ENCODE measurements around the gene MBP.

MBP gene

DNA sequence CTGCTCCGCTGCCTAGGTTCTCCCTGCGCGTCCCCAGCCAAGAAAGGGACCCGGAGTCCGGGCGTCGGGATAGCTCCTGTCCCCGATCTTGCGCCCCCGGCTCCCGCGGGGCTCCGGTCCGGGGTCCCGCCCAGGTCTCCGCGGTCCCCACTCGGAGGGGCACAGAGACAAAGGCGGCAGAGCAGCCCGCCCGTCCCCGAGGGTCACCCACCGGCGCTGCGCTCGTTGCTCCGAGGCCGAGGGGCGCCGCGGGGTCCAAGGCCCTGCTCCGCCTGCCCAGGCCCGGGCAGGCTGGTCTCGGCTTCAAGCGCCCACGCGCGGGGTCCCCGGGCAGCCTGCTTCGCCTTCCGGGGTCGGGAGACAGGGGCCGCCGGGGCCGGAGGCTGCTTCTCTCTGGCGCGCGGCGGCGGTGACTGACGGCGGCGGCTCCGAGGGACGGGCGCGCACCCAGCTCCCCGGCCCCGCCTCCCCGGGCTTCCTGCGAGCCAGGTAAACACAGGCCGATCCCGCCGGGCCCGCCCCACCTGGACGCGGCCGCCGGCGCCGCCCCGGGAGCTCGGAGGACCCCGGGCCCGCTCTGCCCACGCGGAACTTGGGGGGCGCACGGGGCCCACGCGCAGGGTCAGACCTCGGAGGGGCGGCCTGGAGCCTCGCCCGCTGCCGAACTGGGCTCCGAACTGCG is at the start of gene MBP:
Gene MBP, minus strand, starts transcription at position 415 of the 682 bp plus-strand sequence. CDS start 27,522 bp downstream, outside the sequence.
- DNase-seq (ENCODE audit: low read depth in 2 of 2, low spot score in 1 of 2), result no peak

DNA sequence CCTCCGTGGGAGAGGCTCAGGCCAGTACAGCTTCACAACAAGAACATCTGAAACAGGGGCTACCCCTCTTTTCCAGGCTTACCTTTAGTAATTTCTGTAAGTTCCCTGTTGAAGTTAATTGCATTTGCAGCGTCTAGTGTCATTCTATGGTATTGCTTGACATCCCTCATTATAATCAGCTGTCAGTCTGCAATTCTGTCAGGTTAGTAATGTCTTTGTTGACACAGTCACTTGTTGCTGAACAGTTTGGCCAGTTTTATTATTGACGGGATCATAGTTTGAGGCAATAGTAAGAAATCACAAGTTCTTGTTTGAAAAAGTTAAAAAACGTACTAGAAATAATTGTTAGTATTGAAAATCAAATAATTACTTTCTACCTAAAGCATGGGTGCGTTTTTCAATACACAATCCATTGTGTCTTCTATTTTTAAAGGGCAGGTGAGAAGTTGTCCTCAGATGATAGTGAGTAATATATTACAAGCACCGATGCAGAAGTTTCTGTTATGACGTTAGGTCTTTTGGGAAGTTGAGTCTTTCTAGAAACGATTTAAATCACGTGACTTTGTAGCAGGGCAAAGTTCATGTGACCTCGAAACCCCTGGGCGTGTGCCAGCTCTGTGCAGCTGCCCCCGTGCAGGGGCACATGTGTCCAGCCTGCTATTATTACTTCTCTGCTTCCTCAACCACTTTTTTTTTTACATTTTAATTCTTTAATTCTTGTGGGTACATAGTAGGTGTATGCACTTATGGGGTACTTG is 49.5 kb upstream of the MBP start:
- DNase-seq (ENCODE audit: low read depth in 2 of 2, low spot score in 1 of 2), result no peak

DNA sequence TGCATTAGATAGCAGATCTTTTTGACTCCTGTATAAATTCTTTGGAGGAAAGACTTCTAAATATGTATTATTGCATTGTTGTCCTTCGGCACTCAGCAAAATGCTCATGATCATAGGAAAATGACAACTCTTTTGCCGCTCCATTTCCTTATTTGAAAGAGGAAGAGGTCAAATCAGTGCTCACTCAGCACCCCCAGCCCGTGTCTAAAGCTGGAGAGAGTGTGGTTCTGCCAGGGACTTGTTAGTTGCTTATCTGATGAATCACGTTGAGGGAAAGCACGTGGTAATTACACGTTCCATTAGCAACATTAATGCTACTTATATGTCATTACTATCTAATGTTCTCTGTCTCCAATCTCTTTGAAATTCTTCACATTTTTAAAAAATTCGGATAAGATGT is 46.0 kb upstream of the MBP start:
- no peak for DNase-seq (ENCODE audit: low read depth in 2 of 2, low spot score in 1 of 2)

DNA sequence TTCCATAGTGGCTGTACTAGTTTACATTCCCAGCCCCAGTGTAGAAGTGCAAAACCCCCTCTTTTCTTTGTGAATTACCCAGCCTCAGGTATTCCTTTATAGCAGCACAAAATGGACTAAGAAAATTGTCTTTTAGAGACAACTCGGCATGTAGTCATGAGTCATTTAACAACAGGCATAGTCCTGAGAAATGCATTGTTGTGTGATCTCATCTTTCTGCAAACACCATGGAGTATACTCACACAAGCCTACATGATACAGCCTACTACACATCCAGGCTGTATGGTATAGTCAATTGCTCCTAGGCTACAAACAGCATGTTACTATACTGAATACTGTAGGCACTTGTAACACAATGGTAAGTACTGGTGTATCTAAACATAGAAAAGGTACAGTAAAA is 44.4 kb upstream of the MBP start:
- no peak for DNase-seq (ENCODE audit: low read depth in 2 of 2, low spot score in 1 of 2)

DNA sequence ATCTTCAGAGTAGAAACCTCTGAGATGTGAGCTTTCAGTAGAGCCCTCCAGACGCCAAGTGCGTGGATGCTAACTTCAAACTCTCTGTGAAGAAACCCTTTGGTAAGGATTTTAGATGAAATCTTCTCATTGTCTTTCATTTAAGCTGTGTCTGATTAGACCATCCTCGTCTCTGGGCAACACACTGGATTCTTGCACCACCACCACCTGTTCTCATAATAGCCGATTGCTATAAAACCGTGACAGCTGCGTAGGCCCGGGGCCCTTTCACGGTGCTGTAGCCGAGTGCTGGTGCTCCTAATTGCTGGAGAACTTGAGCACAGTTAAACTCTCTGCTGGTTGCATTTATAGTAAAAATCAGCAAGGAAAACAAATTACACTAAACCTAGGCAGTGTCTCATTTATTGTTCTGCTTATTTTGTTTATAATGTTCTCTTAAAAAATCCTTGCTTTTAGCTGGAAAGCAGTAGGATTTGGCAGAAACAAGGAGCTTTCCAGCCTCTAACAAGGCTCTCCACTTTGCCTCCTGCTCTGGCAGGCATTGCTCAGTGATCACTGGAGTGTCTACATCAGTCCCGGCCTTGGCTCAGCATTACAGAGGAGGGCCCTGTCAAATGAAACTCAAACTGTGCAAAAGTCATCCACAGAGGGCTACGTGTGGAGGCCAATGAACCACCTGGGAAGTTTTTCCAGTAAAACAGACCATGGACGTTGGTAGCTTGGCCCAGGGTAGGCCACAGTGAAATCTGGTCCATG is 40.9 kb upstream of the MBP start:
- no peak for DNase-seq (ENCODE audit: low read depth in 2 of 2, low spot score in 1 of 2)

DNA sequence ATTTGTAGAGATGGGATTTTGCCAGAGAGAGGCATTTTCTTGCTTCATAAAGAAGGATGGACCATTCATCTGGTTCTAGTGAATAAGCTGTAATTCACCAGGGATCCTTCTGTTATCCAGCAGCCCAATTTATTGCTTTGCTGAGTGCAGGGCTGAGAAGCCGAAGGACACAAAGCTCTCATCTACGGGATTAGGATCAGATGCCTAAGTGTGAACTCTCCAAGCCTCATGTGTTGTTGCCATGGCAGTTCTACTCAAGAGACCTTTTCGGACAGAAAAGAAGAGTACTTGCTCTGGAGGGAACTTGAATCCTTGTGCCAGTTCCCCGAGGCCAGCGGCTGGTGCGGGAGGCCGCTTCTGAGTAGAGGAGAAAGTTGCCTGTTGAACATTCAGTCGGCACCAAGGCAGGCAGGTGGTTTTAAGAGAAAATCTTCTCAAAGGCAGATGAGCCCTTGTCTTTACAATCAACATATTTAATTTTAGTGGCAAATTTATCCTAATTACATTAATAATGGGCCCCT is 38.4 kb upstream of the MBP start:
- no peak for DNase-seq (ENCODE audit: low read depth in 2 of 2, low spot score in 1 of 2)

DNA sequence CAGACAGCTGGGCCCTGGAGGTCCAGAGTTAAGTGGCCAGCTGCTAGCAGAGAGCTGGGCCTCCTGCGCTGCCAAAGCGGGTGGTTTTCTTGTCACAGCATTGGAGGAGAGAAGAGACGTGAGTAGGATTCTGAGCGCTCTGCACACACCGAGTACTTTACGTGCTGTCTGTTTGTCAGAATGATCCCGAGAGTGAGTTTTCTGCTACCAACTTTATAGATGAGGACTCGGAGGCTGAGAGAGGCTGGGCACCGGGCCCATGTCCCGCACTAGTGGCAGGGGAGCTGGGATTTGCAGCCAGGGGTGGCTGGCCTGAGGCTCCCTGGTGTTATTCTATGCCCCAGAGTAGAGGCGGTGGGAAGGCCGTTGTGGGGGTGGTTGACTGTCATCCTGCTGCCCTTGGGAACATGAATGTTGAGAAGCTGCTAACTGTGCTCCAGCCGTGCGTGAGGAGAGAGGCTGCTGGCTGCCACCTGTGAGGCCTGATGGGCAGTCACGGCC is 36.3 kb upstream of the MBP start:
- DNase-seq (ENCODE audit: low read depth in 2 of 2, low spot score in 1 of 2), result no peak

DNA sequence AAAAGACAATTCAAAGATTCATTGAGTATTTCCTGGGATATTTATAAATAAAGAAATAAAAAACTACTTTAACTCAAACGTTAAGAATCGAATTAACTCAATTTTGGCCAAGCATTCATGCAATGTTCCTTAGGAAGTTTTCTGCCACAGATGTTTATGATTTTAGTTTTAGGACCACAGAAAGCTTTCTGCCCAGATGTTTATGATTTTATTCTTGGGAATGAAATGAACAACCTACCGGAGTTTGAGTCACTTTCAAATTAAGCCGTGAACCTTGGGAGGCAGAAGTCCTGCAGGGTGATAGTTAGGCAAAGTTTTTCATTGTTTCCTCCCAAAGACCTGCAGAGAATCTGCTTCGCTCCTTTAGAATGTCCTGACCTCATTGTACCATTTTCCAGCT is 34.7 kb upstream of the MBP start:
- DNase-seq (ENCODE audit: low read depth in 2 of 2, low spot score in 1 of 2), result no peak

DNA sequence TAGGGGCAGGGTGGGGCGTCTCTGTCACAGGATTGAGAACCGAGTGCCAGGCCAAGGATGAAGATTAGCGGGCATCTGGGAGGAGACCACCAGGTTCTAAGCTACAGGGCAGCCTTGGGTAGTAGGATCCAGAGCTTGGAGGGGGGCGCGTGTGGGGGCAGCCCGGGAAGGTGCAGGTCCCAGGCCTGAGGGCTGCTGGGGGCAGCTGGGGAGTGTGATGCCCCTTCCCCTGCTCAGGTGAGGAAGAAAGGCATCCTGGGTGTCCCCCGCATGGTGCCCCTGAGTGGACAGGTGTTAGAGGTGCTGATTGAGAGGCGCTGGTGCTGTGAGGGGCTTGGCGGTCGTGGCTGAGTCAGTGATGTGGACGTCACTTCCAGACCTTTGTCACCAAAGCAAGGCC is 33.9 kb upstream of the MBP start:
- no peak for DNase-seq (ENCODE audit: low read depth in 2 of 2, low spot score in 1 of 2)

DNA sequence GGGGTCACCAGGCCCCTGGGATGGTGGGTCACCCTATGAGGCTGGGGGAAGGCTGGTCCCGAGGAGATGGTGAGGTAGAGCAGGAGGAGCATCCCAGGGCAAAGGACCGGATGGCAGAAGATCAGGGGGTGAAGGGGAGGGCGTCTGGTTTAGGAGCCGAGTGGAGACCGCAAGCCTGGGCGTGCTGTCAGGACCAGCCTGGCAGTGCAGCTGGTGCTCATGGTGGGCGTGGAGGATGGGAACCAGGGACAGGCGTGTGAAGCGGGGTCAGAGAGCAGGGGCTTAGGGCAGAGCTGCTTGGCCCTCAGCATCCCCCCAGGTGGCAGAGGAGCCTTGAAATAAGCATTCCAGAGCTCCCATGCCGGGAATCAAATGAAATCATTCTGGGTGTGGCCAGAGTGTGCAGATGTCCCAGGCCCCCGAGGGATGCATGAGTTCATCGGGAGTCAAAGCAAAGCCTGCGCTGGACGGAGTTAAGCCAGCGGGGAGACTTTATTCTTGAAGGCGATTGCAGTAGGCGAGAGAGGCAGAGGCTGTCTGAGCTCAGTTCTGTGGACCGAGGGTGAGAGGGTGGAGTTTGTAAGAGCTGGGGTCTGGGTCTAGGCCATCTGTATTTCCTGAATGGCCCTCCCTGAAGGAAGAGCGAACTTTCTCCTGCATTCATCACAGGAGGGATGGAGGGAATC is 33.1 kb upstream of the MBP start:
- no peak for DNase-seq (ENCODE audit: low read depth in 2 of 2, low spot score in 1 of 2)

DNA sequence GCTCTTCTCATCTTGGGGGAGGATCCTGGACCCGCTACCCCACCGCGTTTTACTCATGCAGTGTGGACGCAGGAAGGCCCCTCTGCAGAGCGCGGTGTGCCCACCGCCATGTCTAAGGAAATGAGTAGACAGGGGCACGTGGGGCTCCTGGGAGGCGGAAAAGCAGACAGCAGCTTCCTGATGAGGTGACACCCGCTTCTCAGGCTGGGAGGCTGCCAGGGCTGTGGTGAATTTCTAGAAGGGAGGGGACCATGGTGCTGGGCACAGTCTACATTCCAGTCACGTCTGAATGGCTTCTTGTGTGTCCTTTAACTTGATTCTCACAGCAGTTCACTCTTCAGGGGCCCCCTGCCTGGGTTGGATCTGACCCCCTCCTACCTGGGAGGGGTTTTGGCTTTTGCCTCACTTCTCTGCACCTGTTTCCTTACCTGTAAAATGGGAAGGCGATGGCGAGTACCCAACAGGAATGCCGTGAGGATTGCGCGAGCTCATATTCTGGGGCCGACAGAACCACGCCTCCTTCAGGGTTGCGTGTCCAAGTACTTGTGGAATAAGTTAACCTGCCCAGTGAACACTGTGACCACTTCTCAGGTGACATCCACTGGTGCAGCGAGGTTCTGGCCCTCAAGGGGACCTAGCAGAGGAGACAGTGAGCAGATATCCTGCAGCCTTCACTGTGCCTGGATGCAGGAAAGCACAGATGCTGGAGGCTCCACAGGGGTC is 32.3 kb upstream of the MBP start:
- no peak for DNase-seq (ENCODE audit: low read depth in 2 of 2, low spot score in 1 of 2)

DNA sequence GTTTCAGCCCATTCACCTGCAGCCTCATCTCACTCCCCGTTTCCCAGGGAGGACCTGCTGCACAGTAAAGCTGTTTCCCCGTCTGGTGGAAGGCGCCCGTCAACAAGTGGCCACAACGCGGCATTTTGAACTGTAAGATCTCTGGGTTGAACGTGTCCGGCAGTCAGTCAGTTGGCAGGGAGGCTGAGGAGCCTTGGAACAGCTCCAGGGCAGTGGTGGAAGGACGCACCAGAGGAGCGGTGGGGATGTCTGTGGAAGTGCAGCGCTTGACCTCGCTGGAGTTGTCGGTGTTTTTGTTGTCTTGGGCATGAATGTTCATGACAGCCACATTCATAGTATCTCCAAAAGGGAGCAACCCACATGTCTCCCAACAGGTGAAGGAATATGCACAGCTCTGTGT is 31.4 kb upstream of the MBP start:
- DNase-seq (ENCODE audit: low read depth in 2 of 2, low spot score in 1 of 2), result no peak

DNA sequence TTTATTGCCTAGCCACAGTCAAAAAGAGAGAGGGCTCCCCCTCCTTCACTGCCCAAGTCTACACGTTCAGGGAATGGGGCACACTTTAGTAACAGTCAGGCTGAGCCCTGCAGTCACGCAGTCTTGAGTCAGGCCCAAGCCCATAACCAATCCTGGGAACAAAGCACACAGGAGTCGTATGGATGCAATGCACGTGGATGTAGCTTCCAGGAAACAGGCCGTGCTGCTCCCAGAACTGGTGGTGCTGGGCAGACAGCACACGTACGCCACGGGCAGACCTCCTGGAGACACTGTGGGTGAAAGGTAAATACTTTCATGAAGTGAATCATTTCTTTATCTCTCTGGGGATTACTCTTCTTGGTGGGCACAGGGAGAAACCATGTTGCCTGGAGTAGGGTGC is 30.0 kb upstream of the MBP start:
- DNase-seq (ENCODE audit: low read depth in 2 of 2, low spot score in 1 of 2), result no peak

DNA sequence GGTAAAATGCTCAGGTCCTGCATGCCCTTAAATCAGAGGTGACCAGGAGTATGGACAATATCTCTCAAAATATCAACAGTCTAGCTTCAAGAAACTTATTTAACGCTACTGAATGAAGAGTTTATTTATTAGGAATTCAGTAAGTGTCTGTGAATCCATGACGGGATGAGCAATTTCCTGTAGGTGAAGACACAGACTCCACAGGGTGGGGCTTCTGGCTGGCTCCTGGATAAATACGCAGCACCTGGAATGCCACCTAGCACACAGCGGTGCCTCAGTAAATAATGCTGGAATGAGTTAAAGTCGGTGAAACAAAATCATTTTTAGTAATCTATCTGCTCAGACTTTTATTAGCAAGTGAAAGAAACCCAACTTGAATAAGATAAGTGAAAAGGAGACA is 29.4 kb upstream of the MBP start:
- DNase-seq (ENCODE audit: low read depth in 2 of 2, low spot score in 1 of 2), result no peak

DNA sequence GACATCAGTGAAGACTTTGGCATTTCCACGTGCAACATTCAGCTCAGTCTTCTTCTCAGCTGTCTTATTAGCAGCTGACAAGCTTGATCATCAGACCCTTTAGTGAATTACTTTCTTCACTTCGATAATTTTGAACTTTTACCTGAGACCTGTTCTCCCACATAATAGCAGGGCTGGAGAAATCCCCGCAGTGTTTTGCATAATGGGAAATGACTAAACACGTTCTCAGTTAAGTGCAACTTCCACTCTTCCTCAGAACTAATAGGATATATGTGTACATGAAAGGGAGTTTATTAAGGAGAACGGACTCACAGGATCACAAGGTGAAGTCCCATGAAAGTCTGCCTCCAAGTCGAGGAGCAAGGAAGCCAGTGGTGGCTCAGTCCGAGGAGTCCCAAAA is 28.8 kb upstream of the MBP start:
- DNase-seq (ENCODE audit: low read depth in 2 of 2, low spot score in 1 of 2), result no peak

DNA sequence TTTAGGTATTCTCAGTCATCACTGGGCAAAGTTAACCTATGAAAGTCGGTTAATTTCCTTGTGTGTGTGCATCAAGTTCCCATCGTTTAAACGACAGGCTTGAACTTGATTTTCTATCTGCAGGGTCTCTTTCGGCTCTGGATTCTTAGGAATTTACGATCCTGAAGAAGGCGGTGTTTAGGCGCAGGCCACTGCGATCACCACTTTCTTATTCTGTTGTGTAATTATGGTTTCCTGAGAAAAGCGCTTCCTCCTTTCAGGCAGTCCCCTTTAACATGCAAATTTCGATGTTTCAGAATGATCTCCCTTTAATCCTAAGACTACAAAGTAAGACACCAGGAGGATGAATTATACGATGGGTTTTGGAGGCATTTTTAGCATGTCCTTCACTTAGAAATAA is 27.9 kb upstream of the MBP start:
- DNase-seq (ENCODE audit: low read depth in 2 of 2, low spot score in 1 of 2), result no peak

DNA sequence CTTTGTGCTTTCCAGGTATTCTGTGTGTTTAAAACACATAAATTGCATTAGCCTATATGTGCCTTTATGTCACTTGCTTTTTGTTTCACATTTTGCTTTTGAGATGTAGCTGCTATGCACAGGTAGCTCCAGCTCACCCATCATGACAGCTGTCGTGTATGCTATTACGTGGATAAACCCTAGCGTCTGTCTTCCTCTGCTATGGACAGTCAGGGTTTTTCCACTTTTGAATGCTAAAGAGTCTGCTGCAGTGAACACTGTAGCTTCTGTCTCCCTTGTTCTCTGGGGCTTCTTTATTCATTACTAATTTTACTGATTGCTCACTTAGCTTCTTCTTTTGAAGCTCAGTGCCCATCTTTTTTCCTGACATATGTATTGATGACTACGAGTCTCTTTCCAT is 24.7 kb upstream of the MBP start:
- no peak for DNase-seq (ENCODE audit: low read depth in 2 of 2, low spot score in 1 of 2)

DNA sequence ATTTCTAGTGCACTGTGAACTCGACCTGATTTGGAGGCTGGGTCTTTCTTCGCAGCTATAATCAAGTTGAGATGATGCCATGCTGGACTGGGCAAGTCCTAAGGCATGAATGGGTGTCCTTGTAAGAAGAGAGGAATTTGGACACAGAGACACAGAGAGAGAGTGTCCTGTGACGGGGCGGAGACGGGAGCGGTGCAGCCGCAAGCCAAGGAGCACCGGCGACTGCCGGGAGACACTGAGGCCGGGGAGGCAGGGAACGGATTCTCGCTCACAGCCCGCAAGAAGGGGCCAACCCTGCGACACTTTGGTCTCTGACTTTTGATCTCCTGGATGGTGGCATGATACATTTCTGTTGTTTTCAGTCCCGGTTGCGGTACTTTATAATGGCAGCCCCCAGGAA is 22.4 kb upstream of the MBP start:
- no peak for DNase-seq (ENCODE audit: low read depth in 2 of 2, low spot score in 1 of 2)

DNA sequence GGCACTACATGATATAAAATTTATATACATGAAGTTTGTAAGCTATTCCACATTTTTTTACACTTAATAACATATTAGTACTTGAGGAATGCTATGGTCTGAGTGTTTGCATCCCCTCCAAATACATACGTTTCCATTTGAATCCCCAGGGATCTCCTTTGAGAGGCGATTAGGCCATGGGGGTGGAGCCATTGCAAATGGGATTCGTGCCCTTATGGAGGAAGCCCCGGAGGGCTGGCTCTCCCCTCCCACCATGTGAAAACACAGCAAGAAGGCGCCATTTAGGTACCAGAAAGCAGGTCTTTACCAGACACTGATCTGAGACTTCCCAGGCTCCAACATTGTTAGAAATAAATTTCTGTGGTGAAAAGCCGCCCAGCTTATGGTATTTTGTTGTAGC is 20.8 kb upstream of the MBP start:
- DNase-seq (ENCODE audit: low read depth in 2 of 2, low spot score in 1 of 2), result no peak

DNA sequence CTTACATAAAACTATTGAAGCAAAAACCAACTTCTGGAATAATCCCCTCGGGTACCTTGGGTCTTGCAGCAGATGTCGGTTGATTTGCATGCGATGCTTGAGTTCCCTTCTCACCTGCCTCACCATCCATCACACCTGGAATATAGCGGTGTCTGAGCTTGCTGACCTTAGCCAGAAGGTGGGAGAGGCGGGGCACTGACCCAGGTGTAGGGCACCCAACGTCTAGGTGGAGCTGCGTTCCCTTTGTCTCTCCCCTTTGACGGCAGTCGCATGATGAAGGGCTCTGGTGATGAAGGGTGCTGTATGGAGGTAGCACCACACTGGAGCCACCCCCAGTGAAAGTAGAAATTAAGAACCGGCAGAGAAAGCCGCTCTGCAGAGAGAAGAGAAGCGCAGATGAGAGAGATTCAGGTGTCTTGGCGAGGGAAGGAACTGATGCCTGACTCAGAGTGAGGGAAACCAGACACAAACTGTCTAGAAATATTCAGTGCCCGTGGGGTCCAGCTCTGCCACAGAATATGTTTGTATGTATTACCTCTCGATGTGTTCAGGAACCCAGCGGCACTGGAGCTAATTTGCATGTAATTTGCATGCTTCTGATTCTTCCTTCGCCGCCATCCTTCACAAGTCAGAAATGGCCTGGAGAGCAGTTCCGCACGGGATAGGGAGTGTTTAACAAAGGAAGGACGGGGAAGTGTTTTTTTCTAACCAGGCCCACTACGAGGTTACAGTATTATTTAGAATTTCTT is 19.4 kb upstream of the MBP start:
- no peak for DNase-seq (ENCODE audit: low read depth in 2 of 2, low spot score in 1 of 2)

All from stimulated activated CD8-positive, alpha-beta memory T cell treated with anti-CD3 and anti-CD28 coated beads, Interleukin-4, amount 100 ng/mL, for 1 hour (primary cell).